OCI-LY7 (cell line): ENCODE results near the gene SCGN. TPM values are rescaled to one million over a fixed set of nuclear protein-coding genes. Genes with fewer than 3 reads are reported as not detected.
A peak's percentile ranks its signal among the peaks of the same experiment; 100 is the strongest.

ENCODE experiments used
- BruUV-seq: library from RNA; stranded (reverse); fragments of 400-500 nt; replicated peaks from 2 replicates; lab custom pipeline; 2021; lab: Mats Ljungman, UMichigan
- CTCF ChIA-PET: fragments of 300-600 bp; sonication (Branson Sonifier 250); formaldehyde crosslinking; loops from one replicate; lab custom pipeline; 2022; ENCODE audit warnings: antibody characterized with exemption; ENCODE audit not compliant: unreplicated experiment; lab: Charles Lee
- POLR2A ChIA-PET: fragments of 300-600 bp; sonication (Branson Sonifier 250); formaldehyde crosslinking; loops from one replicate; lab custom pipeline; 2022; ENCODE audit warnings: antibody characterized with exemption; lab: Charles Lee
- DNase-seq: peaks from one replicate; pipeline ENCODE4 v3.0.0-alpha.2; 2015; ENCODE audit warnings: low spot score
- H2AFZ ChIP-seq: fragments of 200-600 bp; sonication (generic), shearing (Covaris generic); 2 replicates; pipeline ENCODE4 v1.6.1; 2014; ENCODE audit warnings: mild to moderate bottlenecking, antibody characterized with exemption, low read length, moderate library complexity
- H3K27ac ChIP-seq: fragments of 200-600 bp; sonication (generic); 2 replicates; pipeline ENCODE4 v1.5.1; 2014; ENCODE audit warnings: mixed run types, low read depth, mild to moderate bottlenecking, moderate library complexity, low read length, inconsistent platforms; ENCODE audit not compliant: poor library complexity, severe bottlenecking
- H3K36me3 ChIP-seq: fragments of 200-600 bp; sonication (generic); 2 replicates; pipeline ENCODE4 v1.6.1; 2014; ENCODE audit warnings: mild to moderate bottlenecking, antibody characterized with exemption, low read length, moderate library complexity, mixed read lengths; ENCODE audit not compliant: insufficient read depth
- H3K4me1 ChIP-seq: fragments of 200-600 bp; sonication (generic); 2 replicates; pipeline ENCODE4 v1.5.1; 2014; ENCODE audit warnings: mild to moderate bottlenecking, low read length; ENCODE audit not compliant: insufficient read depth, poor library complexity, severe bottlenecking
- H3K4me2 ChIP-seq: fragments of 200-600 bp; sonication (generic); 2 replicates; pipeline ENCODE4 v1.6.1; 2014; ENCODE audit warnings: mild to moderate bottlenecking, low read length
- H3K4me3 ChIP-seq: fragments of 200-600 bp; sonication (generic); 2 replicates; pipeline ENCODE4 v1.5.1; 2014; ENCODE audit warnings: mild to moderate bottlenecking, low read depth, low read length; ENCODE audit not compliant: poor library complexity, severe bottlenecking
- H3K79me2 ChIP-seq: fragments of 200-600 bp; sonication (generic); 2 replicates; pipeline ENCODE4 v1.6.1; 2016; ENCODE audit warnings: low read depth, mild to moderate bottlenecking, low read length, moderate library complexity, mixed read lengths; ENCODE audit not compliant: insufficient read depth
- H3K9me2 ChIP-seq: fragments of 200-600 bp; sonication (generic); 2 replicates; pipeline ENCODE4 v1.6.1; 2016; ENCODE audit warnings: mild to moderate bottlenecking, low read length, mixed read lengths; ENCODE audit not compliant: insufficient read depth
- H3K9me3 ChIP-seq: fragments of 200-600 bp; sonication (generic); 2 replicates; pipeline ENCODE4 v1.6.1; 2014; ENCODE audit warnings: mild to moderate bottlenecking, mixed run types, low read length, mixed read lengths
- H4K20me1 ChIP-seq: fragments of 200-600 bp; sonication (generic); 2 replicates; pipeline ENCODE4 v1.6.1; 2014; ENCODE audit warnings: mild to moderate bottlenecking, antibody characterized with exemption, low read length, moderate library complexity, mixed read lengths; ENCODE audit not compliant: insufficient read depth
- EZH2phosphoT487 ChIP-seq: fragments of 200-600 bp; sonication (generic); IDR thresholded peaks from 2 replicates; pipeline ENCODE4 v1.6.1; 2018; ENCODE audit warnings: low read depth, borderline replicate concordance, mild to moderate bottlenecking, mixed run types, antibody characterized with exemption, low read length, moderate library complexity, mixed read lengths
- intact Hi-C: fragments of 100-400 bp; cut with micrococcal nuclease; formaldehyde crosslinking; loops from one replicate; pipeline ENCODE4 v1.10.0; 2022; ENCODE audit not compliant: unreplicated experiment
- total RNA-seq, 2 experiments: library from RNA; depleted of rRNA in 1 of 2; stranded (reverse); fragments of >200 nt in 1 of 2; shearing (Covaris generic) in 1 of 2; gene quantifications; 2 replicates each; pipeline ENCODE4 v1.2.3, GENCODE V29; 2014 to 2022
- TF ChIP-seq, protein P1 (sequence below): fragments of 200-600 bp; sonication (generic); conservative IDR thresholded peaks from 2 replicates; pipeline ENCODE4 v1.5.1; 2014; ENCODE audit warnings: mild to moderate bottlenecking, antibody characterized with exemption, low read length, moderate library complexity, mixed read lengths

Gene SCGN
- total RNA-seq, 2 experiments from 2014 or later: not detected

DNA sequence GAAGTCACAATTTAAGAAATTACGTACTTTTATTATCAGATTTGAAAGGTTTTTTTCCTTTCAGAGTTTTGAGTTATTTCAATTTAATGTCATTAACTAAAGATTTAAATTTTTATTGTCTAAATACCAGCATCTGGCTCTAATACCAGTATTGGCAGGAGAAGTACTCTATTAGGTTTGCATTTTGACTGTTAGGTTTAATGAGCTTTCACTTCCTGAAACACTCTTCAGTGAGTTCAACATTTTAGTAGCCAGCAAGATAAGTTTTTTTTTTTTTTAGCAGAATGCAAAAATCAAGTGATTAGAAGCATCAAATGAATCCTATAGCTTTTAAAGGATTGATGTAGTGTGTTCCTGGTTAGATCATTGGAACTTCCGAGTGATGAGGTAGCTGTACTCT is 34.0 kb upstream of the SCGN start:
- BruUV-seq: no TSS peak
- H2AFZ ChIP-seq: no peak overlapping the region
- peak; percentile 46 for DNase-seq
- peaks cover 37% of the 10 kb centered on the region for H3K36me3 ChIP-seq
- peaks cover 12% of the 10 kb centered on the region for H3K4me1 ChIP-seq
- H3K4me2 ChIP-seq: peak overlapping the region; percentile 10
- H3K9me3 ChIP-seq: no peaks in the 10 kb centered on the region
- H3K79me2 ChIP-seq: no peaks in the 10 kb centered on the region
- H3K4me3 ChIP-seq: no peak overlapping the region
- intact Hi-C loops: no loop called here
- POLR2A ChIA-PET: interaction anchor here (0.5 to 1.1 kb wide), 6 partner anchors 10 to 1711 kb away, joined by 3 to 5 read pairs (median 4); no protein-coding TSS in a partner anchor
- no peak for TF ChIP-seq EZH2phosphoT487
- TF ChIP-seq, protein P1, sequence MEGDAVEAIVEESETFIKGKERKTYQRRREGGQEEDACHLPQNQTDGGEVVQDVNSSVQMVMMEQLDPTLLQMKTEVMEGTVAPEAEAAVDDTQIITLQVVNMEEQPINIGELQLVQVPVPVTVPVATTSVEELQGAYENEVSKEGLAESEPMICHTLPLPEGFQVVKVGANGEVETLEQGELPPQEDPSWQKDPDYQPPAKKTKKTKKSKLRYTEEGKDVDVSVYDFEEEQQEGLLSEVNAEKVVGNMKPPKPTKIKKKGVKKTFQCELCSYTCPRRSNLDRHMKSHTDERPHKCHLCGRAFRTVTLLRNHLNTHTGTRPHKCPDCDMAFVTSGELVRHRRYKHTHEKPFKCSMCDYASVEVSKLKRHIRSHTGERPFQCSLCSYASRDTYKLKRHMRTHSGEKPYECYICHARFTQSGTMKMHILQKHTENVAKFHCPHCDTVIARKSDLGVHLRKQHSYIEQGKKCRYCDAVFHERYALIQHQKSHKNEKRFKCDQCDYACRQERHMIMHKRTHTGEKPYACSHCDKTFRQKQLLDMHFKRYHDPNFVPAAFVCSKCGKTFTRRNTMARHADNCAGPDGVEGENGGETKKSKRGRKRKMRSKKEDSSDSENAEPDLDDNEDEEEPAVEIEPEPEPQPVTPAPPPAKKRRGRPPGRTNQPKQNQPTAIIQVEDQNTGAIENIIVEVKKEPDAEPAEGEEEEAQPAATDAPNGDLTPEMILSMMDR: no peak
- no peaks in the 10 kb centered on the region for H4K20me1 ChIP-seq
- H3K27ac ChIP-seq: no peak overlapping the region
- H3K9me2 ChIP-seq: no peaks in the 10 kb centered on the region
- CTCF ChIA-PET: no interaction called here

DNA sequence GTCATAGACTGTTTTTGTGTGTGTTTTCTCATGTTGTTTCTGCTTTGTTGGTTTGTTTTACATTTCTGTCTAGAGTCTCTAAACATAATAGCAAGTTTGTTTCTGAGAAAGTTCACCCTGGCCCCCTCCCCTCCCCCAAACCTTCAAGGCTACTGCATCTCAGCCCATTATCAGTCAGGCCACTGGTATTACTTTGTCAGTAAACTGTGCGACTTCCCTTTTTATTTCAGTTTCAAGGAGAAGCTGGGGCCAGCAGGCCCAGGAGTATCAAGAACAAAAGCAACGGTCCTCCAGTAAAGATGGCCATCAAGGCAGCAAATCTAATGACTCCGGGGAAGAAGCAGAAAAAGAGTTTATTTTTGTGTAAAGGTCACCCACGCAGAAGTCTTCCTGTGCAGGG is 32.8 kb upstream of the SCGN start:
- no peak overlapping the region for H3K27ac ChIP-seq
- H3K36me3 ChIP-seq: peaks cover 26% of the 10 kb centered on the region; the same call in 1 of the 2 replicates
- H2AFZ ChIP-seq: no peak overlapping the region
- ChIA-PET CTCF (no interaction called here), POLR2A (no interaction called here)
- no peaks in the 10 kb centered on the region for H3K79me2 ChIP-seq
- H3K9me2 ChIP-seq: no peaks in the 10 kb centered on the region
- TF ChIP-seq, protein P1: no peak
- no peak for TF ChIP-seq EZH2phosphoT487
- peaks cover 12% of the 10 kb centered on the region for H3K4me1 ChIP-seq
- intact Hi-C loops: no loop called here
- BruUV-seq: no TSS peak
- no peaks in the 10 kb centered on the region for H4K20me1 ChIP-seq
- H3K9me3 ChIP-seq: no peaks in the 10 kb centered on the region
- H3K4me3 ChIP-seq: no peak overlapping the region
- H3K4me2 ChIP-seq: no peak overlapping the region
- no peak for DNase-seq

DNA sequence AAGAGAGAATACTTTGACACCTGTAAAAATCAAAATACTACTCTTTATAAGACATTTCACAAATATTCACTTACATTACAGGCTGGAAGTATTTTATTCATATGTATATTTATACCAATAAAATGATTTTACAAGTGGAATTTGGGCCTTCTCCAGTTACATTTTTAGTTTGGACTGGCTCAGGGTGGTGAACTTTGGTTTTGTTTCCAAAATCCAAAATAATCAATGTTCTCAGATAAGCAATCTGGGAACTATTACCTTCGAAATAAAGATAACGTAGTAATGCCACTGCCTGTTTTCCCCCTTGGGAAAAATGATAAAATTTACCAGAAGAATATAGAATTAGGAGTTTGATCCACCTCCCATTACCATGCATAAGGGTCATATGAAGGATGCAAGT is 31.6 kb upstream of the SCGN start:
- Histone ChIP-seq H3K4me3 (no peak overlapping the region), H3K27ac (no peak overlapping the region), H3K36me3 (peaks cover 20% of the 10 kb centered on the region; the same call in 1 of the 2 replicates), H3K4me1 (peaks cover 12% of the 10 kb centered on the region), H3K9me3 (no peaks in the 10 kb centered on the region), H3K4me2 (no peak overlapping the region), H3K9me2 (no peaks in the 10 kb centered on the region), H4K20me1 (no peaks in the 10 kb centered on the region), H2AFZ (no peak overlapping the region), H3K79me2 (no peaks in the 10 kb centered on the region)
- no peak for DNase-seq
- CTCF ChIA-PET: no interaction called here
- no TSS peak for BruUV-seq
- TF ChIP-seq EZH2phosphoT487: no peak
- TF ChIP-seq, protein P1: no peak
- intact Hi-C loops: no loop called here
- POLR2A ChIA-PET: interaction anchor here (0.9 kb wide), 1 partner anchor 109 kb away, joined by 4 read pairs; no protein-coding TSS in a partner anchor
